ENCODE results near the gene CPEB2. TPM values are rescaled to one million over a fixed set of nuclear protein-coding genes. Genes with fewer than 3 reads are reported as not detected.

Gene CPEB2
- total and polyA plus RNA-seq, 10 of the 15 experiments (the other 5 are each of a cell fraction or from before 2014, with no cell fraction given): 0.73 to 8.3 (median 3.7) TPM

DNA sequence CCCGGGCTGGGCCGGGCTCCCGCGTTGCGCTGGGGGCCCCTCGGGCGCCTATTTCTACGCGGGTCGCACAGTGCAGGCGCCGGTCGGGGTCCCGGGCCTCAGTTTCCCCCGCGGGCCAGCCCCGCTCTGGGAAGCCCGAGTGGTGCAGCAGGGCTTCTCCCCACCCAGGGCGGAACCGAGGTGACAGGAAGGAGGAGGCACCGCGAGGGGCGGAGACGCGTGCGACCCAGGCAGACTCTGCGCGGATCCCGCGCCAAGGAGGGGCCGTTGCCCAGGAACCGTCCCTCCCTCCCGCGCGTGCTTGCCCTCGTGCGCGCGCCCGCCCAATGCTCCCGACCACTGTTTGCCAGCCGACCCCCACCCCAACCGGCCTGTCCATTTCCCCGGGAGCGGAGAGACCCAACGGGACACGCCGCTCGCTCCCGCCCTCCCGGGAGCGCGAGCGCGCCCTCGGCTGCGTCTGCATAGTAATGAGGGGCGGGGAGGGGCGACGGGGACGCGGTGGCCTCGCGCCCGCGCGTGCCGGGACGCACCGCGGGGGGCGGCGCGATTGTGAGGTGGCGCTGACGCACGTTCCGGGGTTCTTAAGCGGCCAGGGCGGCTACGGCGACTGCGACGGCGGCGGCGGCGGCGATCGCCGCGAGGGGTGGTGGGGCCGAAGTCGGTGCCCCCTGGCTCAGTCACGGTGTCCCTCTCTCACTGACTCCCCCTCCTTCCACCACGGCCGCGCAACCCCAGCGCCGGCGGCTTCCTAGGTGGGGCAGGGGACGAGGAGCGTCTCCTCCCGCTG is at the start of gene CPEB2 (continued):
- TF ChIP-seq, protein P1, sequence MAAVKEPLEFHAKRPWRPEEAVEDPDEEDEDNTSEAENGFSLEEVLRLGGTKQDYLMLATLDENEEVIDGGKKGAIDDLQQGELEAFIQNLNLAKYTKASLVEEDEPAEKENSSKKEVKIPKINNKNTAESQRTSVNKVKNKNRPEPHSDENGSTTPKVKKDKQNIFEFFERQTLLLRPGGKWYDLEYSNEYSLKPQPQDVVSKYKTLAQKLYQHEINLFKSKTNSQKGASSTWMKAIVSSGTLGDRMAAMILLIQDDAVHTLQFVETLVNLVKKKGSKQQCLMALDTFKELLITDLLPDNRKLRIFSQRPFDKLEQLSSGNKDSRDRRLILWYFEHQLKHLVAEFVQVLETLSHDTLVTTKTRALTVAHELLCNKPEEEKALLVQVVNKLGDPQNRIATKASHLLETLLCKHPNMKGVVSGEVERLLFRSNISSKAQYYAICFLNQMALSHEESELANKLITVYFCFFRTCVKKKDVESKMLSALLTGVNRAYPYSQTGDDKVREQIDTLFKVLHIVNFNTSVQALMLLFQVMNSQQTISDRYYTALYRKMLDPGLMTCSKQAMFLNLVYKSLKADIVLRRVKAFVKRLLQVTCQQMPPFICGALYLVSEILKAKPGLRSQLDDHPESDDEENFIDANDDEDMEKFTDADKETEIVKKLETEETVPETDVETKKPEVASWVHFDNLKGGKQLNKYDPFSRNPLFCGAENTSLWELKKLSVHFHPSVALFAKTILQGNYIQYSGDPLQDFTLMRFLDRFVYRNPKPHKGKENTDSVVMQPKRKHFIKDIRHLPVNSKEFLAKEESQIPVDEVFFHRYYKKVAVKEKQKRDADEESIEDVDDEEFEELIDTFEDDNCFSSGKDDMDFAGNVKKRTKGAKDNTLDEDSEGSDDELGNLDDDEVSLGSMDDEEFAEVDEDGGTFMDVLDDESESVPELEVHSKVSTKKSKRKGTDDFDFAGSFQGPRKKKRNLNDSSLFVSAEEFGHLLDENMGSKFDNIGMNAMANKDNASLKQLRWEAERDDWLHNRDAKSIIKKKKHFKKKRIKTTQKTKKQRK (IDR thresholded peaks at IDR 0.05; ENCODE audit: low read depth, low read length): no peak
- TF ChIP-seq, protein P2, sequence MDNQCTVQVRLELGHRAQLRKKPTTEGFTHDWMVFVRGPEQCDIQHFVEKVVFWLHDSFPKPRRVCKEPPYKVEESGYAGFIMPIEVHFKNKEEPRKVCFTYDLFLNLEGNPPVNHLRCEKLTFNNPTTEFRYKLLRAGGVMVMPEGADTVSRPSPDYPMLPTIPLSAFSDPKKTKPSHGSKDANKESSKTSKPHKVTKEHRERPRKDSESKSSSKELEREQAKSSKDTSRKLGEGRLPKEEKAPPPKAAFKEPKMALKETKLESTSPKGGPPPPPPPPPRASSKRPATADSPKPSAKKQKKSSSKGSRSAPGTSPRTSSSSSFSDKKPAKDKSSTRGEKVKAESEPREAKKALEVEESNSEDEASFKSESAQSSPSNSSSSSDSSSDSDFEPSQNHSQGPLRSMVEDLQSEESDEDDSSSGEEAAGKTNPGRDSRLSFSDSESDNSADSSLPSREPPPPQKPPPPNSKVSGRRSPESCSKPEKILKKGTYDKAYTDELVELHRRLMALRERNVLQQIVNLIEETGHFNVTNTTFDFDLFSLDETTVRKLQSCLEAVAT (IDR thresholded peaks at IDR 0.05): no peak
- TF ChIP-seq NFYB (IDR thresholded peaks at IDR 0.05; ENCODE audit: insufficient read depth, low read depth, low read length): no peak
- TF ChIP-seq, protein P3, sequence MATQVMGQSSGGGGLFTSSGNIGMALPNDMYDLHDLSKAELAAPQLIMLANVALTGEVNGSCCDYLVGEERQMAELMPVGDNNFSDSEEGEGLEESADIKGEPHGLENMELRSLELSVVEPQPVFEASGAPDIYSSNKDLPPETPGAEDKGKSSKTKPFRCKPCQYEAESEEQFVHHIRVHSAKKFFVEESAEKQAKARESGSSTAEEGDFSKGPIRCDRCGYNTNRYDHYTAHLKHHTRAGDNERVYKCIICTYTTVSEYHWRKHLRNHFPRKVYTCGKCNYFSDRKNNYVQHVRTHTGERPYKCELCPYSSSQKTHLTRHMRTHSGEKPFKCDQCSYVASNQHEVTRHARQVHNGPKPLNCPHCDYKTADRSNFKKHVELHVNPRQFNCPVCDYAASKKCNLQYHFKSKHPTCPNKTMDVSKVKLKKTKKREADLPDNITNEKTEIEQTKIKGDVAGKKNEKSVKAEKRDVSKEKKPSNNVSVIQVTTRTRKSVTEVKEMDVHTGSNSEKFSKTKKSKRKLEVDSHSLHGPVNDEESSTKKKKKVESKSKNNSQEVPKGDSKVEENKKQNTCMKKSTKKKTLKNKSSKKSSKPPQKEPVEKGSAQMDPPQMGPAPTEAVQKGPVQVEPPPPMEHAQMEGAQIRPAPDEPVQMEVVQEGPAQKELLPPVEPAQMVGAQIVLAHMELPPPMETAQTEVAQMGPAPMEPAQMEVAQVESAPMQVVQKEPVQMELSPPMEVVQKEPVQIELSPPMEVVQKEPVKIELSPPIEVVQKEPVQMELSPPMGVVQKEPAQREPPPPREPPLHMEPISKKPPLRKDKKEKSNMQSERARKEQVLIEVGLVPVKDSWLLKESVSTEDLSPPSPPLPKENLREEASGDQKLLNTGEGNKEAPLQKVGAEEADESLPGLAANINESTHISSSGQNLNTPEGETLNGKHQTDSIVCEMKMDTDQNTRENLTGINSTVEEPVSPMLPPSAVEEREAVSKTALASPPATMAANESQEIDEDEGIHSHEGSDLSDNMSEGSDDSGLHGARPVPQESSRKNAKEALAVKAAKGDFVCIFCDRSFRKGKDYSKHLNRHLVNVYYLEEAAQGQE (IDR thresholded peaks at IDR 0.05; ENCODE audit: low read depth, low read length): no peak
- TF ChIP-seq RFX5 (IDR thresholded peaks at IDR 0.05; ENCODE audit: low read depth, low read length): no peak
- TF ChIP-seq, protein P4, sequence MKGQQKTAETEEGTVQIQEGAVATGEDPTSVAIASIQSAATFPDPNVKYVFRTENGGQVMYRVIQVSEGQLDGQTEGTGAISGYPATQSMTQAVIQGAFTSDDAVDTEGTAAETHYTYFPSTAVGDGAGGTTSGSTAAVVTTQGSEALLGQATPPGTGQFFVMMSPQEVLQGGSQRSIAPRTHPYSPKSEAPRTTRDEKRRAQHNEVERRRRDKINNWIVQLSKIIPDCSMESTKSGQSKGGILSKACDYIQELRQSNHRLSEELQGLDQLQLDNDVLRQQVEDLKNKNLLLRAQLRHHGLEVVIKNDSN (IDR thresholded peaks at IDR 0.05; ENCODE audit: borderline replicate concordance, extremely low read length, insufficient read depth, low read depth, low read length): no peak
- 0 out of 2 replicates have a peak, but pooled peaks have one; percentile 8 for TF ChIP-seq SIN3A (IDR thresholded peaks at IDR 0.05; ENCODE audit: low read depth, low read length)
- TF ChIP-seq, protein P5, sequence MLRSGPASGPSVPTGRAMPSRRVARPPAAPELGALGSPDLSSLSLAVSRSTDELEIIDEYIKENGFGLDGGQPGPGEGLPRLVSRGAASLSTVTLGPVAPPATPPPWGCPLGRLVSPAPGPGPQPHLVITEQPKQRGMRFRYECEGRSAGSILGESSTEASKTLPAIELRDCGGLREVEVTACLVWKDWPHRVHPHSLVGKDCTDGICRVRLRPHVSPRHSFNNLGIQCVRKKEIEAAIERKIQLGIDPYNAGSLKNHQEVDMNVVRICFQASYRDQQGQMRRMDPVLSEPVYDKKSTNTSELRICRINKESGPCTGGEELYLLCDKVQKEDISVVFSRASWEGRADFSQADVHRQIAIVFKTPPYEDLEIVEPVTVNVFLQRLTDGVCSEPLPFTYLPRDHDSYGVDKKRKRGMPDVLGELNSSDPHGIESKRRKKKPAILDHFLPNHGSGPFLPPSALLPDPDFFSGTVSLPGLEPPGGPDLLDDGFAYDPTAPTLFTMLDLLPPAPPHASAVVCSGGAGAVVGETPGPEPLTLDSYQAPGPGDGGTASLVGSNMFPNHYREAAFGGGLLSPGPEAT (IDR thresholded peaks at IDR 0.05; ENCODE audit: low read depth): no peak
- peak; percentile 8; the same call in 1 of the 2 replicates for TF ChIP-seq RAD21 (IDR thresholded peaks at IDR 0.05; ENCODE audit: insufficient read depth, low read depth, low read length)
- TF ChIP-seq CREM (IDR thresholded peaks at IDR 0.05; ENCODE audit: low read depth): peak; percentile 51
- TF ChIP-seq ZSCAN29 (IDR thresholded peaks at IDR 0.05): no peak
- no peak; the same call in 1 of the 2 replicates for TF ChIP-seq MEF2A (IDR thresholded peaks at IDR 0.05; ENCODE audit: insufficient read depth, low read depth, low read length)
- TF ChIP-seq EP300 (IDR thresholded peaks at IDR 0.05; ENCODE audit: borderline replicate concordance in 1 of 2, control insufficient read depth in 1 of 2, low read depth in 2 of 2, low read length in 2 of 2): 0 out of 4 replicates have a peak, but pooled peaks of 1 of the 2 experiments have one; percentile 3
- no peak for TF ChIP-seq SIX5 (IDR thresholded peaks at IDR 0.05; ENCODE audit: low read depth, low read length, severe bottlenecking)
- TF ChIP-seq ZBED1 (IDR thresholded peaks at IDR 0.05; ENCODE audit: borderline replicate concordance): peak; percentile 30; the same call in 1 of the 2 replicates
- TF ChIP-seq KDM1A (IDR thresholded peaks at IDR 0.05; ENCODE audit: borderline replicate concordance): no peak
- TF ChIP-seq NBN (IDR thresholded peaks at IDR 0.05): no peak
- 0 out of 2 replicates have a peak, but pooled peaks have one; percentile 57 for TF ChIP-seq CBFB (IDR thresholded peaks at IDR 0.05; ENCODE audit: low read depth)

Data from GM12878 (cell line).